ENCODE data around the gene YPEL5. TPM values are rescaled to one million over a fixed set of nuclear protein-coding genes. Genes with fewer than 3 reads are reported as not detected.

The YPEL5 gene
- total RNA-seq, 4 donors from 2014 or later, result 42.8 to 88.1 (median 80.5) TPM

GRCh38 chr2:30177440-30177839 is 30.6 kb downstream of the YPEL5 start:
- intact Hi-C loops (cut with DNase I; ENCODE audit: low total_unique reads) (no loop called here), in situ Hi-C loops (cut with MboI; ENCODE audit: low pct_ligation_motif_present in 1 of 4, low pct_unique_long_range_greater_than_20kb in 1 of 4, low sequenced_read_pairs in 3 of 4) (loop anchor here in 2 of 4 donors (25.0 kb wide), 2 partner anchors 985 to 1160 kb away; no protein-coding TSS in a partner anchor)
- peaks cover 0 to 5% (median 0%) of the 10 kb centered on the region in 4 donors for H3K4me1 ChIP-seq
- no peak overlapping the region for H3K27ac ChIP-seq
- H3K9me3 ChIP-seq, result no peaks in the 10 kb centered on the region
- TF ChIP-seq CTCF (IDR thresholded peaks at IDR 0.05) (no peak), POLR2A (IDR thresholded peaks at IDR 0.05) (no peak), POLR2AphosphoS5 (IDR thresholded peaks at IDR 0.05) (no peak), EP300 (IDR thresholded peaks at IDR 0.05; ENCODE audit: low read depth) (no peak)
- 89 to 100% methylated on average over 2 to 3 of the region's 3 CpGs for WGBS, 2 donors (ENCODE audit: low coverage in 1 of 2)
- H3K36me3 ChIP-seq, result no peaks in the 10 kb centered on the region
- no peak overlapping the region for H3K4me3 ChIP-seq
- no peaks in the 10 kb centered on the region for H3K27me3 ChIP-seq
- no peak for DNase-seq

DNA sequence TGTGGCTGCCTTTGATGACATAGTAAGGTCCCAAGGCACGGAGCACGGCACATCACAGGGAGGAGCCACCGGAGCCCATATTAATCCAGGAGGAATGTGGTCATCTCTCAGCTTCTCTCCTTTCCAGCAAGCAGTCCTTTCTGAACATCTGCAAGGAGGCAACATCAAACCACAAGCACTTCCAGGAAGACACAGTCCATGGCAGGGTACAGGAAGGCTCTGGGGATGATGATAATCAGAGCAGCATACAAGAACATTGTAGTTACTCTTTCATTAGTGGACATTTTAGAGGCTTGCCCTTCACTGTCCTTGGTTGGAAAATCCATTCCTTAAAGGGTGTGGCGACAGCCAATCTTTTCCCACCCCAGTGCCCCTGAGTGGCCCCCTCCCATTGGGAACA is 31.1 kb downstream of the YPEL5 start:
- Histone ChIP-seq H3K4me1 (peaks cover 0 to 5% (median 0%) of the 10 kb centered on the region in 4 donors), H3K27me3 (no peaks in the 10 kb centered on the region), H3K9me3 (no peaks in the 10 kb centered on the region), H3K4me3 (no peak overlapping the region), H3K27ac (peak overlapping the region in 2 of 4 donors; percentile 50 to 54), H3K36me3 (no peaks in the 10 kb centered on the region)
- DNase-seq, result no peak
- TF ChIP-seq CTCF (IDR thresholded peaks at IDR 0.05), result no peak
- TF ChIP-seq POLR2A (IDR thresholded peaks at IDR 0.05), result no peak
- in situ Hi-C loops (cut with MboI; ENCODE audit: low pct_ligation_motif_present in 1 of 4, low pct_unique_long_range_greater_than_20kb in 1 of 4, low sequenced_read_pairs in 3 of 4) (loop anchor here in 2 of 4 donors (25.0 kb wide), 2 partner anchors 984 to 1159 kb away; no protein-coding TSS in a partner anchor), intact Hi-C loops (cut with DNase I; ENCODE audit: low total_unique reads) (no loop called here)
- 94% methylated on average over 4 of the region's 4 CpGs; no CpG with 5 or more reads in 1 of the 2 donors for WGBS, 2 donors (ENCODE audit: low coverage in 1 of 2)

DNA sequence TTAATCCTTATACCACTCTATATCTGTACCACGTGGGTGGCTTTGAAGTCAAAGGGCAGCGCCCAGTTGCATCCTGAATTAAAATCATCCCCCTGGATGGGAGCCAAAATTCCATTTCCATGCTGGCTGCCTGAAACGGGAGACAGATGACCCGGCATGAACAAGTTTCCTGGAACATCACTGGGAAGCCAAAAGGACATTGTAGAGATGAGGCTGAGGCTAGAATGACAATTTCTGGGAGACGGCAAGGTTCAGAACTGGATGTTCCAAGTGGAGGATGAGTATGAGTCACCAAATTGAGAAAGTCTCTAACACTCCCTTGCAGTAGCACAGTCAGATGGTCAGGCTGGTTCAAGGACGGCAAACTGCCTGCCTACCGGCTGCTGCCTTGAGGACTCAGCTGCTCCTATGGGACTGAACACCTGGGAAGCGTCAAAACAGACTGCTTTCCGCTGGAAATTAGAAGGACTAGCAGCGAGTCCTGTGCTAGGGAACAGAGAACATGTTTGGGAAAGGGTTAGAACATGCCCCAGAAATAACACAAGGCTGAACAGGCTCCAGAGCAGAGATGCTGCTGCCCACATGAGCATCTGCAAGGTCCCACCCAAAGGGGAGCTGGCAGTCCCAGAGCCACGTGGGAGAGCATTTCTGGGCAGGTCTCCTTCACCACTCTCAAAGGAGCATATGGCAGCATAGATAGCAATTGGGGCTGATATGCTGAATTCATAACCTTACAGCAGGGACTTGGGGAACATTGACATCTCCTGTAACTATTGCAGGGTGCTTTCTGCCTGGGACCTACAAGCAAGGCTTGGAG is 32.0 kb downstream of the YPEL5 start:
- no peaks in the 10 kb centered on the region for H3K27me3 ChIP-seq
- in situ Hi-C loops (cut with MboI; ENCODE audit: low pct_ligation_motif_present in 1 of 4, low pct_unique_long_range_greater_than_20kb in 1 of 4, low sequenced_read_pairs in 3 of 4) (loop anchor here in 2 of 4 donors (25.0 kb wide), 2 partner anchors 983 to 1158 kb away; no protein-coding TSS in a partner anchor), intact Hi-C loops (cut with DNase I; ENCODE audit: low total_unique reads) (no loop called here)
- peaks cover 0 to 5% (median 0%) of the 10 kb centered on the region in 4 donors for H3K4me1 ChIP-seq
- peak overlapping the region; percentile 48 to 65 (median 52) for H3K27ac ChIP-seq
- DNase-seq, result peak; percentile 22
- WGBS, 2 donors (ENCODE audit: low coverage in 1 of 2), result 47 to 57% methylated on average over 4 to 11 of the region's 11 CpGs
- no peak overlapping the region for H3K4me3 ChIP-seq
- TF ChIP-seq EP300 (IDR thresholded peaks at IDR 0.05; ENCODE audit: low read depth) (peak; percentile 68), POLR2A (IDR thresholded peaks at IDR 0.05) (no peak), POLR2AphosphoS5 (IDR thresholded peaks at IDR 0.05) (peak in 2 of 3 donors; percentile 53 to 77)
- no peaks in the 10 kb centered on the region for H3K36me3 ChIP-seq
- no peaks in the 10 kb centered on the region for H3K9me3 ChIP-seq

DNA sequence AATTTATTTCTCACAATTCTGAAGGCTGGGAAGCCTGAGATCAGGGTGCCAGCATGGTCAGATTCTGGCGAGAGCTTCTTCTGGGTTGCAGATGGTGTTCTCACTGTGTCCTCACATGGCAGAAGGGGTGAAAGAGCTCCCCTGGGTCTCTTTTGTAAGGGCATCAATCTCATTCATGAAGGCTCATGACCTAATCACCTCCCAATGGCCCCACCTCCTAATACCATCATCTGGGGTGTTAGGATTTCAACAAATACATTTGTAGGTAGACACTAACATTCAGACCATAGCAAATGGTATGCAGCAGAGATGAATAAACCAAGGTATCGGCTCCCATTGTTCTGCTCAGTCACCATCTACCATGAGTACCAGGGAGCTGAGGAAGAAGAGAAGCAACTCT is 32.7 kb downstream of the YPEL5 start:
- no peak for DNase-seq
- intact Hi-C loops (cut with DNase I; ENCODE audit: low total_unique reads), result no loop called here
- Histone ChIP-seq H3K9me3 (no peaks in the 10 kb centered on the region), H3K4me3 (no peak overlapping the region), H3K27me3 (no peaks in the 10 kb centered on the region), H3K4me1 (peaks cover 0 to 5% (median 0%) of the 10 kb centered on the region in 4 donors), H3K36me3 (no peaks in the 10 kb centered on the region), H3K27ac (peak overlapping the region in 3 of 4 donors; percentile 47 to 65 (median 48))
- TF ChIP-seq POLR2A (IDR thresholded peaks at IDR 0.05) (no peak), CTCF (IDR thresholded peaks at IDR 0.05) (no peak), EP300 (IDR thresholded peaks at IDR 0.05; ENCODE audit: low read depth) (no peak), POLR2AphosphoS5 (IDR thresholded peaks at IDR 0.05) (no peak)
- WGBS, 2 donors (ENCODE audit: low coverage in 1 of 2), result 88% methylated on average over 2 of the region's 2 CpGs; no CpG with 5 or more reads in 1 of the 2 donors
- in situ Hi-C loops (cut with MboI; ENCODE audit: low pct_ligation_motif_present in 1 of 4, low pct_unique_long_range_greater_than_20kb in 1 of 4, low sequenced_read_pairs in 3 of 4), result loop anchor here in 2 of 4 donors (25.0 kb wide), 2 partner anchors 983 to 1158 kb away; no protein-coding TSS in a partner anchor

Measured in transverse colon (tissue), 4 donors.